Heart left ventricle (tissue), 13 donors: ENCODE data around the gene SMIM23.

ENCODE experiments used
- CTCF ChIP-seq, 12 donors: fragments of 200-600 bp; sonication (generic) in 4 of 12; IDR thresholded peaks; one replicate each; pipeline versions ENCODE4 v1.5.0 to v1.8.0; 2018 to 2022; ENCODE audit warnings: antibody characterized with exemption in 12 of 12, mild to moderate bottlenecking in 5 of 12
- POLR2A ChIP-seq, 2 donors: fragments of 450-650 bp; IDR thresholded peaks; one replicate each; pipeline ENCODE4 v1.6.1; 2017; ENCODE audit warnings: antibody characterized with exemption in 2 of 2, mild to moderate bottlenecking in 2 of 2, moderate library complexity in 2 of 2
- donor health status: ischemic (EF 13 %, LVEDD 7.1; RV severe dilation, severe dysfunction).
- donor health status: DM: no; HTN: yes; CAD: no.
- donor health status: DM: no; HTN: no; CAD: no.
- donor health status: ischemic (EF 25% LVEDD 6.9; RV normal size, moderate dysfunction).
- donor health status: ischemic (EF 25% LVEDD 5.7; RV mildly dilated, moderate dysfunction).
- donor health status: ischemic (EF 35%, LVEDD 5.7; RV mildly dilated, moderate dysfunction).
- donor health status: nonischemic (EF 11% LVEDD 7.7; RV severe dilation, severe dysfunction).
- donor health status: DM: yes; HTN: yes; CAD: no.
- donor health status: PGD.
- donor health status: ischemic (EF 29% LVEDD 5.4; RV normal size, mild dysfunction).
- donor health status: nonischemic (EF 23%, LVEDD 6.1; RV moderate dilation, normal function).

GRCh38 chr5:171808453-171808852 is 22.8 kb downstream of the SMIM23 start:
- TF ChIP-seq CTCF (IDR thresholded peaks at IDR 0.05), result no peak
- TF ChIP-seq POLR2A (IDR thresholded peaks at IDR 0.05), result no peak
